ENCODE results near the gene FAF2.
"Not testable (repeated sequence)": the region's sequence is repeated elsewhere in the genome, so short reads cannot be mapped to it uniquely, and the experiment has no call there.

The FAF2 gene

GRCh38 chr5:176420086-176420485, 28.1 kb upstream of the FAF2 start:
- DNase-seq: no peak

GRCh38 chr5:176420972-176421544, 27.1 kb upstream of the FAF2 start:
- no peak for DNase-seq

- DNase-seq: no peak
Measured at GRCh38 chr5:176424181-176424580, 24.0 kb upstream of the FAF2 start.

- DNase-seq: no peak
Measured at GRCh38 chr5:176425138-176425537, 23.0 kb upstream of the FAF2 start.

DNA sequence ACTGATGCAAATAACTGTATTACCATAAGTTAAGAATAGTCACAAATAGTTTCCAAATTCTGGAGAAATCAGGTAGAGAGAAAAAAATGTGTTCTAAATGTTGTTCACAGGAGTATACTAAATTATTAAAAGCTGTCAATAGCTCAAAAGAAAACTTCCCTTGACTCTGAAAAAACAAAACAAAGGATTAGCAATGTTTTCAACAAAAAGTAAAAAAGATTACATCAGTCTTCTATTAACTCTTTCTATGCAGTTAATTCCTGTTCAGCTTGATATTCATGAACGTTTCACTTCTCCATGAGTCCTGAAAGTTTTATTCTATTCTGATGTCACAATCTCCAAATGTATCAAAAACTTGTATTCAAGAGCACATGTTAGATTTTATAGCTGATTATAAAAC, 22.4 kb upstream of the FAF2 start:
- no peak for DNase-seq

GRCh38 chr5:176426876-176427275, 21.3 kb upstream of the FAF2 start:
- no peak for DNase-seq

- DNase-seq: no peak
Measured at GRCh38 chr5:176427971-176428370, 20.2 kb upstream of the FAF2 start.

DNA sequence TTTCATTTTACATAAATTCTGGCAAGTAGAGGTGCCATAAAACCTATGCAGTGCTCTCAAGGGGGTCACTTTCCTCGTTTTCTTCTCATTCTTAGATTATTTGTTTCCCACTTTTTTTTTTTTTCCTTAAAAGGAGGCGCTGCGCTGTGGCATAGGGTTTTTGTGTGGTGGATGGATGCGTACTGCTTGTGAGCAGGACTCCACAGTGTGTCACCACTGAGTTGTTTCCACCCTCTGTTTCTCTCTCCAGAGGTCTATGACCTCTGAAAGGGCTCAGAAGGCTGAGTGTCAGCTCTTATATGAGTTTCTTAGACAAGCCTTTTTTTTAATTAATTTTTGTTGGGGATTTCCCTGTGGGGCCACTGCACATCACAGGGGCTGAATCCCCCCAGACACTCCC, 18.2 kb upstream of the FAF2 start:
- DNase-seq: no peak

- DNase-seq: no peak
Measured at GRCh38 chr5:176432707-176433106, 15.5 kb upstream of the FAF2 start.

DNA sequence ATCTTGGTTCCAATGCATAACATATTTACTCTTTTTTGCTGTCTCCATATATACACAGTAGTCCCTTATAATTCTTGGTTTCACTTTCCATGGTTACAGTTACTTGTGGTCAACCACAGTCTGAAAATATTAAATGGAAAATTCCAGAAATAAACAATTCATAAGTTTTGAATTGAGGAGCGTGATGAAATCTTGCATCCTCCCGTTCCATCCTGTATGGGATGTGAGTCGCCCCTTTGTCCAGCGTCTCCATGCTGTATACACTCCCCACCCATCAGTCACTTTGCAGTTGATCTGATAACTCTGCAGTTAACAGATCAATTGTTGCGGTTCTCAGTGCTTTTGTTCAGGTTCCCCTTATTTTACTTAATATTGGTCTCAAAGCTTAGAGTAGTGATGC, 11.5 kb upstream of the FAF2 start:
- no peak for DNase-seq

- no peak for DNase-seq
Measured at GRCh38 chr5:176438959-176439757, 9.0 kb upstream of the FAF2 start.

DNA sequence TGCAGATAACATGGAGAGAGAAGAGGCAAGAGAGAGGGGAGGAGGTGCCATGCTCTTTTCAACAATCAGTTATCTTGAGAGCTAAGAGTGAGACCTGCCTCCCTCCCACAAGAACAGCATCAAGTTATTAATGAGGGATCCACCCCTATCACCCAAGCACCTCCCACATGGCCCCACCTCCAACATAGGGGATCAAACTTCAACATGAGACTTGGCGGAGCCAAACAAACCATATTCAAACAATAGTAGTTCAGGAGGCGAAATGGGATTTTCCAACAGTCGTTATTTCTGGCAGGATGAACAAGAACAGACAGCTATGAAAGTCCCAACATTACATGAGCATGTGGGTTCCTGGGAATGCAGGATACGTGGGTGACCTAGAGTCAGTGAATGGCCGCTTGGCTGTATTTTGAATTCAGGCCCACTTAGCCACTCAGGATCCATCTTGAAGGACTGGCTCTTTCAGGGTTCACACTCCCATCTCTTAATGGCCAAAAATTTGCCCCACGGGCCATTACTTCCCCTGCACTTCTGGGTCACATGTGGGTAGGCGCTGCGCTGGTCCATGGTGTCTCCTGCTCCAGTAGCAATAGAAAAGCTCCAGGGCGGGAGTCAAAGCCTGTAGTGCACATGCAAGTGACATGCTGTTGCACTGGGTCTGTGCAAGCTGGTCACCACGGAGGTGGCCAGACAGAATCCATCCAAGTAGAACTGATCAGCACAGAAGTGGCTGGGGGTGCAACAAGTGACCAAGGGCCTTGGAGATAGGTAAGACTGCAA, 7.1 kb upstream of the FAF2 start:
- DNase-seq: no peak

DNA sequence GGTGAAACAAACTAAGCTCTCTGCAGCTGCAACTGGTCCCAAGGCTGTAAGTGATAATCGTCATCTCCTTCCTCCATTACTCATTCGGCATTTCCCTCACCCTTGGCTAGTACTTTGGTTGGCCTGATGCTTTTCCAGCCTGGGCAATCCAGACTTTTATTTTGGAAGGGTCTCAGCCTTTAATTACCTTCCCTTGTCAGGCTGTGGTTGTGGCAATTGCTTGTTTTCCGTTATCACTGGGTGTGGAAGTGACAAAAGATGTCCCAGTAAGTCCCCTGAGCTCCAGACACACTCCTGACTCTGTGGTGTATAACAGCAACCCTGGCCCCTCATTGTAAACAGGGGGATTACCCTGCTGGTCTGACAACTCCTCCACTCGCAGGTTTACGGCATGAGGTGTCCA, 6.3 kb upstream of the FAF2 start:
- no peak for DNase-seq

- DNase-seq: not testable (repeated sequence)
Measured at GRCh38 chr5:176442911-176443310, 5.3 kb upstream of the FAF2 start.

DNA sequence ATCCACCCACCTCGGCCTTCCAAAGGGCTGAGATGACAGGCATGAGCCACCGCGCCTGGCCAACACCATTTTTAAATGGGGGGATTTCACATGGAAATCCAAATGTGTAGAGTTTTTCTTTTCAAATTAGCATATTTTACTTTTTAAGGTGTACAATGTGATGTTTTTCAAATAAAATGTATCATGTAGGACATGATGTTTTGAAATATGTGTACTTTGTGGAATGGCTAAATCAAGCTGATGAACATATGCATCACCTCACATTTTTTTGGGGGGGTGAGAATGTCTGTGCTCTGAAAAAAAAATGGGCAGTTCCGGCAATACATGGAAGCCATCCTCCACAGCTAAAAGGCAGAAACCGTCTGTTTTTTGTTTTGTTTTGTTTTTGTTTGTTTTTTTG, 3.4 kb upstream of the FAF2 start:
- no peak for DNase-seq

DNA sequence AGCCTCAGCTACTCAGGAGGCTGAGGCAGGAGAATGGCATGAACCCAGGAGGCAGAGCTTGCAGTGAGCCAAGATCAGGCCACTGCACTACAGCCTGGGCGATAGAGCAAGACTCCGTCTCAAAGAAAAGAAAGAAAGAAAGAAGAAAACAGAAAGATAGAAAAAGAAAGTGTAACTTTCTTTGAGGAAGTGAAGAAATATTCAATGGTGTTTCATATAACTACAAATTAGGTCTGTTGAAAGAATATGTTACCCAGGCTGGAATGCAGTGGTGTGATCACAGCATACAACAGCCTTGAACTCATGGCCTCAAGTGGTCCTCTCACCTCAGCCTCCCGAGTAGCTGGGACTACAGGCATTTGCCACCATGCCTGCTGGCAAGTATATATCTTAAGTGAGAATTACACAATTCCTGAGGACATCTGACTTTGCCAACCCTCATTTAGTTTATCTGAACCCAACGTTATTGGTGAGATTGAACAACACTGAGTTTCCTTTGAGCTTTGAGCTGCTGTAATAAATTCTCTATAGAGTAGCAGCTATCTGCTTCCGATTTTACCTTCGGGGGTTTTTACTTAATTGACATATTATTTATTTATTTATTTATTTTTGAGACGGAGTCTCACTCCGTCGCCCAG, 2.0 kb upstream of the FAF2 start:
- DNase-seq: no peak

DNA sequence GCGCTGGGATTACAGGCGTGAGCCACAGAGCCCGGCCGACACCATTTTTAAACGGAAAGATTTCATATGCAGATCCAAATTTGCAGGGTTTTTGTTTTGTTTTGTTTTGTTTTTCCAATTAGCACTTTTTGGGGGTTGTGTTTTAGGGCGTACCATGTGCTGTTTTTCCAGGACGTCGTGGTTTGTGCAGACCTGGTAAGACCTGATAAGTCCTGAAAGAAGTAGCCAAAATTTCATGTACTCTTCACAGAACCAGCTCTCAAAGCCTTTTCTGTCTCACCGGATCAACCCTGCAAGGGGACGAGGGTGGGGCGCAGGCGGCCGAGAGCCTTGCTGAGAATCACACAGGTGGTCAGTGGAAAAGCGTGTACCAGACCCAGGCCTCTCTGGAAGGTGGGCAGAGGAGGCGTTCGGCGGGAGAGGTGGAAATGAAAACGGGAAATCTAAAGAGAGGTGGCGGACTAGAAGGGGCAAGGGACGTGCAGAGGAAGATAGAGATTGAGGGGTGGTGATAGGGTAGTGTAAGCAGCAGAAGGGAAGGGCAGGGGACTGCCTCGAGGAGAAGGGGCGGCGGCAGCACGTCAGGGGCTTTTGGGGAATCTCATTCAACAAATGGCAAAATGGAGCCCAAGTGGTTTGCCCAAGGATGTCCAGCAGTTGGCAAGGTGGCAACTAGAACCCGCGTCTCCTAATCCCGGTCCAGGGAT, 1.1 kb upstream of the FAF2 start:
- no peak for DNase-seq

- DNase-seq: no peak
Measured at GRCh38 chr5:176447591-176447977, 601 bp upstream of the FAF2 start.

GRCh38 chr5:176450077-176450476, 1.9 kb downstream of the FAF2 start:
- no peak for DNase-seq

DNA sequence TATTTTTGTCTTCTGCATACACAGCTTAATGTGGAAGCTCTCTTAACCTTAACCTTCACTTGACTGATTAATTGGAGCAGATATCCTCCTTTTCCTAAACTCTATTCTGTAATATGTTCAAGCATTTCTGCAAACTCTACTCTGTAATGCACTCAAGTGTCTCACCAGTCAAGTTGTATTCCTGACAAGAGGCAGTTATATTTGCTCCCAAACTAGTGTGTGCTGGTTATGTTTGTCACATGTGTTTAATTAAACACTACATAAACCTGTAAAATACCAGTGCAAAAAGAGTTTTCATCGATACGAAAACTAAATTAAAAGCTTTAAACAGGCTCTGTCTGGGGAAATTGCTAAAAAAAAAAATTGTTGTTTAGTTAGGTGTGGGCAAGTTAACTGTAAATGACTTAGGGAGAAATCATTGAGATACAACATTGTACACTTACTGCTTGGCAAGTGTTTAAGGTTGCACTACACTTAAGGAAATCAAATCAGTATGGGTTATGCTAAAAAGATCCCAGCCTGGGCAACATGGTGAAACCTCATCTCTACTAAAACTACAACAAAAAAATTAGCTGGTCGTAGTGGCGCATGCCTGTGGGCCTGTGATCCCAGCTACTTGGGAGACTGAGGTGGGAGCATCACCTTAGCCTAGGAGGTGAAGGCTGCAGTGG, 6.7 kb downstream of the FAF2 start:
- DNase-seq: no peak

- no peak for DNase-seq
Measured at GRCh38 chr5:176458904-176459561, 10.8 kb downstream of the FAF2 start.

DNA sequence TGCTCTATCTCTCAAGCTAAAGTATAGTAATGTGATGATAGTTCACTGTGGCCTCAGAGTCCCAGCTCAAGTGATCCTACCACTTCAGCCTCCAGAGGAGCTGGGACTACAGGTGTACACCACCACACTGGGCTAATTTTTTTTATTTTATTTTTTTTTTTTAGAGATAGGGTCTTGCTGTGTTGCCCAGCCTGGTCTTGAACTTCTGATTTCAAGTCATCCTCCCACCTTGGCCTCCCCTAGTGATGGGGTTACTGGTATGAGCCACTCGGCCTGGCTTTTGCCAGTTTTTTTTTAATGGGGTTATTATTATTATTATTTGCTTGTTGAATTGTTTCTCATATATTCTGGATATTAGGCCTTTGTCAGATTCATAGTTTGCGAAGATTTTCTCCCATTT, 13.2 kb downstream of the FAF2 start:
- DNase-seq: no peak
